Fibroblast of lung (primary cell): ENCODE measurements around the gene DNAJB2.

Experiments used
- CTCF ChIP-seq, 2 donors: IDR thresholded peaks in 1 of 2; conservative IDR thresholded peaks in 1 of 2; 1 replicate in 1 of 2; 2 replicates in 1 of 2; pipeline ENCODE4 v1.5.1; 2011 to 2012; ENCODE audit warnings: low read length in 2 of 2, control low read depth in 1 of 2, inconsistent platforms in 1 of 2, low read depth in 1 of 2, mild to moderate bottlenecking in 1 of 2
- EZH2 ChIP-seq: IDR thresholded peaks from 2 replicates; pipeline ENCODE4 v1.5.1; 2012; ENCODE audit warnings: low read length, control low read depth, mild to moderate bottlenecking; ENCODE audit errors: missing control alignments

GRCh38 chr2:219296142-219296541, 17.0 kb downstream of the DNAJB2 start:
- TF ChIP-seq CTCF (conservative IDR thresholded peaks at IDR 0.05 in 1 of 2, IDR thresholded peaks at IDR 0.05 in 1 of 2; ENCODE audit: low read depth in 1 of 2, low read length in 2 of 2), result no peak
- no peak for TF ChIP-seq EZH2
